Measurements from ENCODE around the gene TJP1. TPM values are rescaled to one million over a fixed set of nuclear protein-coding genes. Genes with fewer than 3 reads are reported as not detected.

Gene TJP1
- total and polyA plus RNA-seq, 9 of the 15 experiments (the other 6 are each of a cell fraction or from before 2014, with no cell fraction given) = 9.1 to 39.3 (median 28.0) TPM

GRCh38 chr15:29680465-29681165 is 141.7 kb downstream of the TJP1 start (continued):
- TF ChIP-seq SNIP1 (IDR thresholded peaks at IDR 0.05; ENCODE audit: low read depth) (no peak), HDAC6 (IDR thresholded peaks at IDR 0.05; ENCODE audit: low read depth, low read length) (no peak), ZNF347 (CRISPR knock-in tag; IDR thresholded peaks at IDR 0.05; ENCODE audit: low read depth) (no peak), CTCF (IDR thresholded peaks at IDR 0.05 in 2 of 3, conservative IDR thresholded peaks at IDR 0.05 in 1 of 3; ENCODE audit: insufficient read depth in 2 of 3, low read depth in 1 of 3, low read length in 3 of 3) (peak in 2 of 3 experiments; percentile 10; a peak in 1 of 6 replicates), PKNOX1 (IDR thresholded peaks at IDR 0.05) (0 out of 2 replicates have a peak, but pooled peaks have one; percentile 47), STAT5A (IDR thresholded peaks at IDR 0.05; ENCODE audit: borderline replicate concordance, low read length) (no peak), GMEB1 (CRISPR knock-in tag; IDR thresholded peaks at IDR 0.05) (no peak), TSC22D4 (tag; IDR thresholded peaks at IDR 0.05) (no peak), ZNF436 (CRISPR knock-in tag; IDR thresholded peaks at IDR 0.05) (no peak), FOS (IDR thresholded peaks at IDR 0.05; ENCODE audit: extremely low read depth, insufficient read length) (no peak), ZNF274 (IDR thresholded peaks at IDR 0.05; ENCODE audit: borderline replicate concordance, low read depth, low read length) (no peak), ZNF324 (CRISPR knock-in tag; IDR thresholded peaks at IDR 0.05) (no peak)
- TF ChIP-seq, protein P1, sequence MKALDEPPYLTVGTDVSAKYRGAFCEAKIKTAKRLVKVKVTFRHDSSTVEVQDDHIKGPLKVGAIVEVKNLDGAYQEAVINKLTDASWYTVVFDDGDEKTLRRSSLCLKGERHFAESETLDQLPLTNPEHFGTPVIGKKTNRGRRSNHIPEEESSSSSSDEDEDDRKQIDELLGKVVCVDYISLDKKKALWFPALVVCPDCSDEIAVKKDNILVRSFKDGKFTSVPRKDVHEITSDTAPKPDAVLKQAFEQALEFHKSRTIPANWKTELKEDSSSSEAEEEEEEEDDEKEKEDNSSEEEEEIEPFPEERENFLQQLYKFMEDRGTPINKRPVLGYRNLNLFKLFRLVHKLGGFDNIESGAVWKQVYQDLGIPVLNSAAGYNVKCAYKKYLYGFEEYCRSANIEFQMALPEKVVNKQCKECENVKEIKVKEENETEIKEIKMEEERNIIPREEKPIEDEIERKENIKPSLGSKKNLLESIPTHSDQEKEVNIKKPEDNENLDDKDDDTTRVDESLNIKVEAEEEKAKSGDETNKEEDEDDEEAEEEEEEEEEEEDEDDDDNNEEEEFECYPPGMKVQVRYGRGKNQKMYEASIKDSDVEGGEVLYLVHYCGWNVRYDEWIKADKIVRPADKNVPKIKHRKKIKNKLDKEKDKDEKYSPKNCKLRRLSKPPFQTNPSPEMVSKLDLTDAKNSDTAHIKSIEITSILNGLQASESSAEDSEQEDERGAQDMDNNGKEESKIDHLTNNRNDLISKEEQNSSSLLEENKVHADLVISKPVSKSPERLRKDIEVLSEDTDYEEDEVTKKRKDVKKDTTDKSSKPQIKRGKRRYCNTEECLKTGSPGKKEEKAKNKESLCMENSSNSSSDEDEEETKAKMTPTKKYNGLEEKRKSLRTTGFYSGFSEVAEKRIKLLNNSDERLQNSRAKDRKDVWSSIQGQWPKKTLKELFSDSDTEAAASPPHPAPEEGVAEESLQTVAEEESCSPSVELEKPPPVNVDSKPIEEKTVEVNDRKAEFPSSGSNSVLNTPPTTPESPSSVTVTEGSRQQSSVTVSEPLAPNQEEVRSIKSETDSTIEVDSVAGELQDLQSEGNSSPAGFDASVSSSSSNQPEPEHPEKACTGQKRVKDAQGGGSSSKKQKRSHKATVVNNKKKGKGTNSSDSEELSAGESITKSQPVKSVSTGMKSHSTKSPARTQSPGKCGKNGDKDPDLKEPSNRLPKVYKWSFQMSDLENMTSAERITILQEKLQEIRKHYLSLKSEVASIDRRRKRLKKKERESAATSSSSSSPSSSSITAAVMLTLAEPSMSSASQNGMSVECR (CRISPR knock-in tag; IDR thresholded peaks at IDR 0.05) = no peak
- TF ChIP-seq, protein P2, sequence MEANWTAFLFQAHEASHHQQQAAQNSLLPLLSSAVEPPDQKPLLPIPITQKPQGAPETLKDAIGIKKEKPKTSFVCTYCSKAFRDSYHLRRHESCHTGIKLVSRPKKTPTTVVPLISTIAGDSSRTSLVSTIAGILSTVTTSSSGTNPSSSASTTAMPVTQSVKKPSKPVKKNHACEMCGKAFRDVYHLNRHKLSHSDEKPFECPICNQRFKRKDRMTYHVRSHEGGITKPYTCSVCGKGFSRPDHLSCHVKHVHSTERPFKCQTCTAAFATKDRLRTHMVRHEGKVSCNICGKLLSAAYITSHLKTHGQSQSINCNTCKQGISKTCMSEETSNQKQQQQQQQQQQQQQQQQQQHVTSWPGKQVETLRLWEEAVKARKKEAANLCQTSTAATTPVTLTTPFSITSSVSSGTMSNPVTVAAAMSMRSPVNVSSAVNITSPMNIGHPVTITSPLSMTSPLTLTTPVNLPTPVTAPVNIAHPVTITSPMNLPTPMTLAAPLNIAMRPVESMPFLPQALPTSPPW (CRISPR knock-in tag; IDR thresholded peaks at IDR 0.05) = no peak
